ELR (cell line): Measurements from ENCODE around the gene ZNF578.
"Not testable (repeated sequence)": the region's sequence is repeated elsewhere in the genome, so short reads cannot be mapped to it uniquely, and the experiment has no call there.

Source experiments
- DNase-seq: peaks from one replicate; pipeline ENCODE4 v3.0.0-alpha.2; 2015; ENCODE audit warnings: low read depth

The ZNF578 gene

GRCh38 chr19:52453324-52454094, at the start of gene ZNF578:
ZNF578 (plus strand) TSS chr19:52453553; CDS start chr19:52501846, 48,293 bp downstream.
- DNase-seq, result peak; percentile 82

DNA sequence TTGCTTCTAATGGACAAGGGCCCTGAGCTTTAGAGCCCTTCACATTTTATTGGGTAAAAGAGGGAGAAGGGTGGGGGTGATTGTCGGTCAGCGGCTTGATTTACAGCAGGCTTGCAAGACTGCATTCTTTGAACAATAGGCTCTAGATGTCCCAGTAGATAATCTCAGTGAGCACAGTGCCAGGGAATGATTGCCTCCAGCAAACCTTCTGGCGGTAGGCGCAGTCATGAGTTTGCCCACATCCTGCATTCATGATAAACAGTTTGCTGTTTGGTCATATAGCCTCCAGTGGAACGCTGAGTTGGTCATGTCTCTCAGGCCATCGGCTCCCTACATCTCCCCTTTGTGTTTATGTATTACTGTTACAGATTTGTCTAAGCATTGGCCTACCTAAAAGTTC, 43.1 kb upstream of the ZNF578 start:
- no peak for DNase-seq

DNA sequence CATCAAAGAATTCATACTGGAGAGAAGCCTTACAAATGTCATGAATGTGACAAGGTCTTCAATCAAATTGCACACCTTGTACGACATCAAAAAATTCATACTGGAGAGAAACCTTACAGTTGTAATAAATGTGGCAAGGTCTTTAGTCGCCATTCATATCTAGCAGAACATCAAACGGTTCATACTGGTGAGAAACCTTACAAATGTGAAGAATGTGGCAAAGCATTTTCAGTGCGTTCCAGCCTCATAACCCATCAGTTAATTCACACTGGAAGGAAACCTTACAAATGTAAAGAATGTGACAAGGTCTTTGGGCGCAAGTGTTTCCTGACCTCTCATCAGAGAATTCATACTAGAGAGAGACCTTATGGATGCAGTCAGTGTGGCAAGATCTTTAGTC, 37.6 kb upstream of the ZNF578 start:
- DNase-seq, result no peak

DNA sequence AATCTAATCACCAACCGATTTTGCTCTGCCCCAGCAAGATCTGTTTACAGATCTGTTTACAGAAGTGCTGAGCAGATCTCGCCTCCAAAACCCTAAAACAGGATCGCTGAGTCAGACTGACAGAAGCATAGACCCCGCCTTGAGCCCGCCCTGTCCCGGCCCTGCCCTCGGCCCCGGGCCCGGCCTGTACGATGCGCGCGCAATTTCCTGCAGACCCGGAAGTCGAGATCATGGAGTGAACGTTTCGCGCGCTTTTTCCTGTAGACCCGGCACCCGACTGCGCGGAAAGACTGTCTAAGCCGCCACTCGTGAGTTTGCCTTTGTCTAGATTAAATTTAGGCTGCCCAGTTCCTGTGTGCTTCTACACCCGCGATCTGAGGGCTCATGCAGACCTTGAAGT, 24.4 kb upstream of the ZNF578 start, which contains the start of gene ZNF534:
Gene ZNF534 (plus strand): TSS at position 212 of the 400 bp plus-strand sequence. CDS start 2,327 bp downstream, outside the sequence.
- DNase-seq, result no peak

DNA sequence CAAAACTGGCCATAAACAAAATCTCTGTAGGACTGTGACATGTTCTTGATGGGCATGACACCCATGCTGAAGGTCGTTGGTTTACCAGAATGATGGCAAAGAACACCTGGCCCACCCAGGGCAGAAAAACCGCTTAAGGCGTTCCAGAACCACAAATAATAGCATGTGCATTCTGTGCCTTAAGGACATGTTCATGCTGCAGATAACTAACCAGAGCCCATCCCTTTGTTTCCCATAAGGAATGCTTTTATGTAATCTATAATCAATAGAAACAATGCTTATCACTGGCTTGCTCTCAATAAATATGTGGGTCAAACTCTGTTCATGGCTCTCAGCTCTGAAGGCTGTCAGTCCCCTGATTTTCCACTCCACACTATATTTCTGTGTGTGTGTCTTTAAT, 11.2 kb upstream of the ZNF578 start:
- DNase-seq, result no peak

DNA sequence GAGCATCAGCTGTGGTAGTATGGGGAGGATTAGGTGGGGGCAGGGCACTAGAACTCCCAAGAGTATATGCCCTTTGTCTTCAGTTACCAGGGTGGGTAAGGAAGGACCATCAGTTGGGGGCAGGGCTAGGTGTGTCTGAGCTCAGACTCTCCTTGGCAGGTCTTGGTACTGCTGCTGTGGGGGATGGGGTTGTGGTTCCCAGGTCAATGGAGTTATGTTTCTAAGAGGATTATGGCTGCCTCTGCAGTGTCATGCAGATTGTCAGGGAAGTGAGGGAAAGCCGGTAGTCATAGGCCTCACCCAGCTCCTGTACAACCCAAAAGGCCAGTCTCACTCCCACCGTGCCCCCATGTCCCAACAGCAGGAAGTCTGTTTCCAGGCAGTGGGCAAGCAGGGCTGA, 8.8 kb upstream of the ZNF578 start:
- no peak for DNase-seq

DNA sequence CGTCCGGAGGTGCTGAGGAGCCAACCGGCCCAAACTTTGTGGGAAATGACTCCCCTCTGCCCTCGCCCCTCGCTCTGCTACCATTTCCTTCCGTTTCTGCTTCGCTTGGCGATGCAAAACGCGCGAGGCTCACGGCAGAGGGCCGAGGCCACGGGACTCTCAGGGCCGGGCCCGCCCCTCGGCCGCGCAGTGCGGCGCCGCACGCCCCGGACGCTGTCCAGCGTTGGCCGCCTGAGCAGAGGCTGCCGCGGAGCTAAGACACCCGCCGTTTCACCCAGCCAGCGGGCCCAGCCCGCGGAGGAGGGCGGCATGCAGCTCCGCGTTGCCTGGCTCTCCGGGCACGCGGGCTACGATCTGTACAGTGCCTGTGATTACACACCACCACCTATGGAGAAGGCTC, 2.1 kb upstream of the ZNF578 start:
- no peak for DNase-seq

GRCh38 chr19:52464798-52465470, 11.6 kb downstream of the ZNF578 start:
- no peak for DNase-seq

DNA sequence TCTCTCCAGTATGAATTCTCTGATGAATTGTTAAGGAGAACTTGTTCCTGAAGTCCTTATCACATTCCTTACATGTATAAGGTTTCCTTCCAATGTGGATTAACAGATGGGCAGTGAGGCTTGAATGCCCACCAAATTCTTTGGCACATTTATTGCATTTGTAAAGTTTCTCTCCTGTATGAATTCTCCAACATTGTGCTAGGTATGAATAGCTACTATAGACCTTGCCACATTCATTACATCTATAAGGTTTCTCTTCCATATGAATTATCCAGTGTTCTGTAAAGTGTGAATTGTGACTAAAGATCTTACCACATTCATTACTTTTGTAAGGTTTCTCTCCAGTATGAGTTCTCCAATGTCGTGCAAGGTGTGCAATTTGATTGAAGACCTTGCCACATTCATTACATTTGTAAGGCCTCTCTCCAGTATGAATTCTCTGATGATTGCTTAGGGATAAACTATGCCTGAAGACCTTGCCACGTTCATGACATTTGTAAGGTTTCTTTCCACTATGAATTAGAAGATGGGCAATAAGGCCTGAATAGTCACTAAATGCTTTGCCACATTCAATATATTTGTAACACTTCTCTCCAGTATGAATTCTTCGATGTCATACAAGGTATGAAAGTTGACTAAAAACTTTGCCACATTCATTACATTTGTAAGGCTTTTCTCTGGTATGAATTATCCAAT, 20.4 kb downstream of the ZNF578 start:
- peak; percentile 13 for DNase-seq

DNA sequence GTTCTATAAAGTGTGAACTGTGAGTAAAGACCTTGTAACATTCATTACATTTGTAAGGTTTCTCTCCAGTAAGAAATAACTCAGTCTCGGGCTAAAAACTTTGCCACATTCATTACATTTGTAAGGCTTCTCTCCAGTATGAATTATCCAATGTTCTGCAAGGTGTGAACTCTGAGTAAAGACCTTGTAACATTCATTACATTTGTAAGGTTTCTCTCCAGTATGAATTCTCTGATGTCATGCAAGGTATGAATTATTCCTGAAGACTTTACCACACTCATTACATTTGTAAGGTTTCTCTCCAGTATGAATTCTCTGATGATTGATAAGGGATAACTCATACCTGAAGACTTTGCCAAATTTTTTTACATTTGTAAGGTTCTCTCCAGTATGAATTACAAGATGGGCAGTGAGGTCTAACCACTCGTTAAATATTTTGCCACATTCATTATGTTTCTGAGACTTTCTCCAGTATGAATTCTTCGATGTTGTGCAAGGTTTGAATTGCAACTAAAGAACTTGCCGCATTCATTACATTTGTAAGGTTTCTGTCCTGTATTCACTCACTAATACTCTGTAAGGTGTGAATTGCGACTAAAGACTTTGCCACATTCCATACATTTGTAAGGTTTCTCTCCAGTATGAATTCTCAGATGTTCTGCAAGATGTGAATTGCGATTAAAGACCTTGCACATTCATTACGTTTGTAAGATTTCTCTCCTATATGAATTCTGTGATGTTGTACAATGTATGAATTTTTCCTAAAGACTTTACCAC, 21.2 kb downstream of the ZNF578 start:
- DNase-seq, result no peak

DNA sequence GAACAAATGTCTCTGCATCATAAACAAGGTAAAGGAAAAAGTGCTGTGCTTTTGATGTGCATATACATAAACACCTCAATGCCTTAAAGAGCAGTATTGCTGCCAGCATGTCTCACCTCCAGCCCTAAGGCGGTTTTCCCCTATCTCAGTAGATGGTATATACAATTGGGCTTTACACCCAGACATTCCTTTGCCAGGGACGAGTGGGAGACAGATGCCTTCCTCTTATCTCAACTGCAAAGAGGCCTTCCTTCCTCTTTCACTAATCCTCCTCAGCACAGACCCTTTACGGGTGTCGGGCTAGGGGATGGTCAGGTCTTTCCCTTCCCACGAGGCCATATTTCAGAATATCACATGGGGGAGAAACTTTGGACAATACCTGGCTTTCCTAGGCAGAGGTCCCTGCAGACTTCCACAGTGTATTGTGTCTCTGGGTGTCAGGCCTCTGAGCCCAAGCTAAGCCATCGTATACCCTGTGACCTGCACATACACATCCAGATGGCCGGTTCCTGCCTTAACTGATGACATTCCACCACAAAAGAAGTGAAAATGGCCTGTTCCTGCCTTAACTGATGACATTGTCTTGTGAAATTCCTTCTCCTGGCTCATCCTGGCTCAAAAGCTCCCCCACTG, 30.9 kb downstream of the ZNF578 start:
- not testable (repeated sequence) for DNase-seq

DNA sequence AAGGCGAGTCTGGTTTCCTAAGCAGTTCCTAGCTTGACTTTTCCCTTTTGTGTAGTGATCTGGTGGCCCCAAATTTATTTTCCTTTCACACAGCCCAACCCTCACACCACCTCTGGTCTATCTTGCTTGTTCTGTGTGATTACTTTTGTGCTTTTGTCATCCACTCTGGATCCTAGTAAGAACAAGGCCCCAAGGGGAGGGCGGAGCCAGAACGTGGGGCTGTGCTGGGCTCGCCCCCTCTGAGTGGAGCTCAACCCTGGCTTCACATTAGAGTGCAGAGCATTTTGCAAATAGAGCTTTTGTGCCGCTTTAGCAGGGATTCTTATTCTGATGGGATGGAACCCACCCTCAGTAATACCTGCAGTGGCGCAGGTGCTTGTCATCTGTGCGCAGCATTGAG, 31.7 kb downstream of the ZNF578 start:
- not testable (repeated sequence) for DNase-seq

DNA sequence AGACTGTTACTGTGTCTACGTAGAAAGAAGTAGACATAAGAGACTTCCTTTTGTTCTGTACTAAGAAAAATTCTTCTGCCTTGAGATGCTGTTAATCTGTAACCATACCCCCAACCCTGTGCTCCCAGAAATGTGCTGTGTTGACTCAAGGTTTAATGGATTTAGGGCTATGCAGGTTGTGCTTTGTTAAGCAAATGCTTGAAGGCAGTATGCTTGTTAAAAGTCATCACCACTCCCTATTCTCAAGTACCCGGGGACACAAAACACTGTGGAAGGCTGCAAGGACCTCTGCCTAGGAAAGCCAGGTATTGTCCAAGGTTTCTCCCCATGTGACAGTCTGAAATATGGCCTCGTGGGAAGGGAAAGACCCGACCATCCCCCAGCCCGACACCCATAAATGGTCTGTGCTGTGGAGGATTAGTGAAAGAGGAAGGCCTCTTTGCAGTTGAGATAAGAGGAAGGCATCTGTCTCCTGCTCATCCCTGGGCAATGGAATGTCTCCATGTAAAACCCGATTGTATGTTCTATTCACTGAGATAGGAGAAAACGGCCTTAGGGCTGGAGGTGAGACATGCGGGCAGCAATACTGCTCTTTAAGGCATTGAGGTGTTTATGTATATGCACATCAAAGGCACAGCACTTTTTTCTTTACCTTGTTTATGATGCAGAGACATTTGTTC, 32.3 kb downstream of the ZNF578 start:
- not testable (repeated sequence) for DNase-seq

DNA sequence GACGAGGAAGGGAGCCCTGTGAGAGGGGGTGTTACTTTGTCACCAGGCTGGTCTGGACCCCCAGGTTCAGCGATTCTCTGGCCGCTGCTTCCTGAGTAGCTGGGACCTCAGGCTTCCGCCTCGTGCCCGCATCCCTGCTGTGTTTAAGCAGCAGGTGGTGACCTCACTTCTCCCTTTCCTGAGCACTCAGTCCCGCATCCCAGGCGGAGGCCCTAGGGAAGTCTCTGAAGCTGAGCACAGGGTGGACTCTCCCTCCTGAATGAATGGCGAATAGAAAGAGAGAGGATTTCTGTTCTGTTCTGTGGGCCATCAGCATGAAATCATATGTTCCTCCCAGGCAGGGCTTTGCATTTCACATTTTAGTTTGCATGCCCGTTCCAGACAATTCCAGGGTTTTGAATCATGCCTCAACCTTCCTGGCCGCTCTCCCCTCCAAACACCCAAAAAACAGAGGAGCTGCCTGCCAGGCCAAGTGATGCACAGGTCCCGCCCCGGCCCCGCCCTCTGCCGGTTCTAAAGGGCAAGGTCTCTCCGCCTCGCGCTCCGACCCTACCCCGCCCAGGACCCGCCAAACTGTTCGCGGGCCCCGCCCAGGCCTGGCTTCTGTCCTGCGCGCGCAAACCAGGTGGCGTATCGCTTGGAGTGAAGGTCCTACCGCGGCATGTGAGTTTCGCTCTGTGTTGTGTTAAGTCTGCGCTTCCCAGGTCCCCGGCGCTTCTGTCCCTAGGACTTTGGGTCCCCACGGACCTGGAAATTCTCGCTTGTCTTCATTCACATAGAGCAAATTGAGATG, 39.0 kb downstream of the ZNF578 start:
- DNase-seq, result no peak

- no peak for DNase-seq
Measured at GRCh38 chr19:52492994-52493470, 39.7 kb downstream of the ZNF578 start.

DNA sequence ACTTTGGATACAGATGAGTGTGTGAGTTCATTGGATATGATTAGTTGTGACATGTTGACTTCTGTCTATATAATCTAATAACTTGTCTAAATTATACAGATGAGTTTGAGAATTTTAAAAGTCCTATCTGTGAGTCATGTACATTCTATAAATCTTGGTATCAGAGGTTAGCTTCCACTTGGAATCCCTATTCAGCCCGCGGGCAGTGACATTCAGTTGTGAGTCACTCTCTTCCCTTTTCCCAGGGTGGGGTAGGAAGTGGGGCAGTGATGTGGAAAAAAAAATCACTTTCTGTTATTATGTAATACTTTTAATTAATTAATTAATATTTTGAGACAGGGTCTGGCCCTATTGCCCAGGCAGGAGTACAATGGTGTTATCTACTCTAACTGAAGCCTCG, 41.2 kb downstream of the ZNF578 start:
- DNase-seq, result peak; percentile 51

DNA sequence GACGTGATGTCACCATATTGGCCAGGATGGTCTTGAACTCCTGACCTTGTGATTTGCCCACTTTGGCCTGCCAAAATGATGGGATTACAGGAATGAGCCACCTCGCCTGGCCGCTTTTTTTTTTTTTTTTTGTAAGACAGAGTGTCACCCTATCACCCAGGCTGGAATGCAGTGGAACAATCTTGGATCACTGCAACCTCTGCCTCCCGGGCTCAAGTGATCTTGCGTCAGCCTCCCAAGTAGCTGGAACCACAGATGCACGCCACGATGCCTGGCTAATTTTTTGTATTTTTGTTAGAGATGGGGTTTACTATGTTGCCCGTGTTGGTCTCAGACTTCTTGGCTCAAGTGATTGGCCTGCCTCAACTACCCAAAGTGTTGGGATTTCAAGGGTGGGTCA, 45.2 kb downstream of the ZNF578 start:
- no peak for DNase-seq

GRCh38 chr19:52500474-52500873, 47.1 kb downstream of the ZNF578 start:
- DNase-seq, result not testable (repeated sequence)

DNA sequence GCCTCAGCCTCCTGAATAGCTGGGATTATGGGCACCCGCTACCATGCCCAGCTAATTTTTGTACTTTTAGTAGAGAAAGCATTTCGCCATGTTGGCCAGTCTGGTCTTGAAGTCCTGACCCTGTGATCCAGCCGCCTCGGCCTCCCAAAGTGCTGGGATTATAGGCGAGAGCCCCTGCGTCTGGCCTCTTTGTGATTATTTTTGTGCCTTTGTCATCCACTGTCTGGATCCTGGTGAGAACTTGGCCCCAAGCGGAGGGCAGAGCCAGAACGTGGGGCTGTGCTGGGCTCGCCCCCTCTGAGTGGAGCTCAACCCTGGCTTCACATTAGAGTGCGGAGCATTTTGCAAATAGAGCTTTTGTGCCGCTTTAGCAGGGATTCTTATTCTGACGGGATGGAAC, 47.6 kb downstream of the ZNF578 start:
- DNase-seq, result not testable (repeated sequence)

GRCh38 chr19:52507266-52507665, 53.9 kb downstream of the ZNF578 start:
- peak; percentile 2 for DNase-seq
